GM23248 (cell line): Measurements from ENCODE around the gene BTLA. TPM values are rescaled to one million over a fixed set of nuclear protein-coding genes. Genes with fewer than 3 reads are reported as not detected.
"Not testable (repeated sequence)": the region's sequence is repeated elsewhere in the genome, so short reads cannot be mapped to it uniquely, and the experiment has no call there.

Source experiments
- DNase-seq: peaks from one replicate; pipeline ENCODE4 v3.0.0-alpha.2; 2015
- H2AFZ ChIP-seq: fragments of 200-600 bp; sonication (generic); 2 replicates; pipeline ENCODE4 v1.6.1; 2016; ENCODE audit warnings: antibody characterized with exemption
- H3F3A ChIP-seq: fragments of 200-600 bp; sonication (generic); 2 replicates; pipeline ENCODE4 v1.6.1; 2016; ENCODE audit warnings: mild to moderate bottlenecking, antibody characterized with exemption, mixed run types; ENCODE audit not compliant: insufficient read depth
- H3K27ac ChIP-seq: fragments of 200-600 bp; sonication (generic); 2 replicates; pipeline ENCODE4 v1.5.1; 2016; ENCODE audit warnings: mild to moderate bottlenecking
- H3K27me3 ChIP-seq: fragments of 200-600 bp; sonication (generic); replicated peaks from 2 replicates; pipeline ENCODE4 v1.6.1; 2016; ENCODE audit warnings: mild to moderate bottlenecking; ENCODE audit not compliant: insufficient read depth
- H3K36me3 ChIP-seq: fragments of 200-600 bp; sonication (generic); 2 replicates; pipeline ENCODE4 v1.6.1; 2016; ENCODE audit warnings: low read depth, mild to moderate bottlenecking
- H3K4me1 ChIP-seq: fragments of 200-600 bp; sonication (generic); 2 replicates; pipeline ENCODE4 v1.6.1; 2016; ENCODE audit warnings: mild to moderate bottlenecking; ENCODE audit not compliant: insufficient read depth
- H3K4me2 ChIP-seq: fragments of 200-600 bp; sonication (generic); one replicate; pipeline ENCODE4 v1.6.1; 2016; ENCODE audit warnings: mild to moderate bottlenecking; ENCODE audit not compliant: unreplicated experiment
- H3K4me3 ChIP-seq: fragments of 200-600 bp; sonication (generic); 2 replicates; pipeline ENCODE4 v1.5.1; 2016; ENCODE audit warnings: mild to moderate bottlenecking
- H3K79me2 ChIP-seq: fragments of 200-600 bp; sonication (generic); 2 replicates; pipeline ENCODE4 v1.6.1; 2016; ENCODE audit warnings: mild to moderate bottlenecking; ENCODE audit not compliant: insufficient read depth
- H3K9ac ChIP-seq: fragments of 200-600 bp; sonication (generic); 2 replicates; pipeline ENCODE4 v1.6.1; 2016; ENCODE audit warnings: mild to moderate bottlenecking
- H3K9me2 ChIP-seq: fragments of 200-600 bp; sonication (generic); 2 replicates; pipeline ENCODE4 v1.6.1; 2016; ENCODE audit warnings: mixed run types, mild to moderate bottlenecking, moderate library complexity; ENCODE audit not compliant: insufficient read depth
- H3K9me3 ChIP-seq: fragments of 200-600 bp; sonication (generic); one replicate; pipeline ENCODE4 v1.6.1; 2017; ENCODE audit warnings: low read depth
- H4K20me1 ChIP-seq: fragments of 200-600 bp; sonication (generic); 2 replicates; pipeline ENCODE4 v1.6.0; 2016; ENCODE audit not compliant: insufficient read depth
- EZH2 ChIP-seq: fragments of 200-600 bp; sonication (generic); IDR thresholded peaks from 2 replicates; pipeline ENCODE4 v1.6.1; 2018; ENCODE audit warnings: antibody characterized with exemption, mild to moderate bottlenecking; ENCODE audit not compliant: insufficient read depth, poor library complexity, severe bottlenecking
- EZH2phosphoT487 ChIP-seq: fragments of 200-600 bp; sonication (generic); IDR thresholded peaks from 2 replicates; pipeline ENCODE4 v1.6.1; 2018; ENCODE audit warnings: antibody characterized with exemption, moderate library complexity, mild to moderate bottlenecking, low read depth; ENCODE audit not compliant: insufficient read depth
- WGBS, 2 experiments: methylation state at CpG; one replicate each; pipeline ENCODE4 v1.1.6; 2015 to 2017; ENCODE audit warnings: low lambda C conversion rate in 2 of 2, low coverage in 1 of 2; ENCODE audit errors: missing lambda C conversion rate in 2 of 2; 5-methylcytosine and 5-hydroxymethylcytosine counted together
- in situ Hi-C: fragments of 300-500 bp; cut with MboI; formaldehyde crosslinking; loops from 2 replicates; pipeline ENCODE4 v1.15.0; 2020
- polyA plus RNA-seq: library from polyadenylated mRNA; unstranded; fragments of >200 nt; fragmentation: Nextera tagmentation; extraction: Ambion mirVana; gene quantifications from 2 replicates; pipeline ENCODE4 v1.2.1, GENCODE V29; 2016
- total RNA-seq: library from RNA; depleted of rRNA; stranded (reverse); fragments of >200 nt; shearing (Covaris generic); gene quantifications from 2 replicates; pipeline ENCODE4 v1.2.3, GENCODE V29; 2014

The BTLA gene
- total and polyA plus RNA-seq, 2 experiments from 2014 or later, result not detected

DNA sequence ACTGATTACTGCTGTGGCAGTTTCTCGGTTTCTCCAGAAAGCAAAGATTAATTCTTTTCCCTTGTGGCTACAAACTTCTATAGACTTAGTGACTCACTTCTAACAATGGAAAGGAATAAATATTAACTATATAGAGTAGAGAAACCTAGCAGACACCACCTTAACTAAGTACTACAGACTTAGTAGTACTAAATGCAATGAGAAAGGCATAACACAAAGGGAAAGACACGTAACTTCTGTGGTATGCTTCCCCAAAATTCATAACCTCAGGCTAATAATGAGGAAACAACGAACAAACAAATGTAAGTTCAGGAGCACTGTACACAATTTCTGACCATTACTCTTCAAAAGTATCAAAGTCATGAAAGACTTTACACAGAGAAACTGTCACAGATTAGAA lies 31.3 kb upstream of the BTLA start:
- Histone ChIP-seq H3K4me2 (no peak overlapping the region), H3K9ac (no peak overlapping the region), H3F3A (0 out of 2 replicates have a peak, but pooled peaks cover 23% of the 10 kb centered on the region), H3K4me3 (no peak overlapping the region), H2AFZ (no peak overlapping the region), H3K9me3 (no peaks in the 10 kb centered on the region), H3K4me1 (no peaks in the 10 kb centered on the region), H3K79me2 (no peaks in the 10 kb centered on the region), H4K20me1 (no peaks in the 10 kb centered on the region), H3K27ac (no peak overlapping the region), H3K9me2 (no peaks in the 10 kb centered on the region), H3K36me3 (peaks cover 25% of the 10 kb centered on the region), H3K27me3 (no peaks in the 10 kb centered on the region)
- TF ChIP-seq EZH2phosphoT487 (no peak), EZH2 (no peak)
- in situ Hi-C loops, result no loop called here
- 93 to 97% methylated on average over 3 of the region's 3 CpGs for WGBS, 2 experiments
- DNase-seq, result no peak

DNA sequence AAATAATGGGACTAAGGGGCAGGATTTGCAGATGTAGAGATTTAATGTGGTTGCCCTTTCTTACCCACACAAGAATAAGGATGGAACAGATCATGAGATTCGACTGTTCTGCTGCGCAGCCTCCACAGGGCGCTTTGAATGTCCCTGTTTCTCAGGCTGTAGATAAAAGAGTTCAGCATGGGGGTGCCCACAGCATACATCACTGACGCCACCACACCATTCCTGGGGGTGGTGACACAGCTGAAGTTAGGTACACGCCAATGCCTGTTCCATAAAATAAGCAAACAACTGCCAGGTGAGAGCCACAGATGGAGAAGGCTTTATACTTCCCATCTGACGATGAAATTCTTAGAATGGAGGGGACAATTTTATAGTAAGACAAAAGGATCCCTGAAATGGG lies 24.9 kb upstream of the BTLA start:
- not testable (repeated sequence) for H3K27ac ChIP-seq, H3K9ac ChIP-seq, H4K20me1 ChIP-seq, DNase-seq, H3F3A ChIP-seq, H3K9me2 ChIP-seq, H3K4me1 ChIP-seq, H2AFZ ChIP-seq, H3K36me3 ChIP-seq, H3K4me2 ChIP-seq, H3K9me3 ChIP-seq, H3K4me3 ChIP-seq, H3K79me2 ChIP-seq, H3K27me3 ChIP-seq
- 91 to 96% methylated on average over 6 of the region's 6 CpGs for WGBS, 2 experiments
- in situ Hi-C loops, result loop anchor here (25.0 kb wide), 1 partner anchor 387 kb away; the partner anchor contains the start of gene GCSAM

DNA sequence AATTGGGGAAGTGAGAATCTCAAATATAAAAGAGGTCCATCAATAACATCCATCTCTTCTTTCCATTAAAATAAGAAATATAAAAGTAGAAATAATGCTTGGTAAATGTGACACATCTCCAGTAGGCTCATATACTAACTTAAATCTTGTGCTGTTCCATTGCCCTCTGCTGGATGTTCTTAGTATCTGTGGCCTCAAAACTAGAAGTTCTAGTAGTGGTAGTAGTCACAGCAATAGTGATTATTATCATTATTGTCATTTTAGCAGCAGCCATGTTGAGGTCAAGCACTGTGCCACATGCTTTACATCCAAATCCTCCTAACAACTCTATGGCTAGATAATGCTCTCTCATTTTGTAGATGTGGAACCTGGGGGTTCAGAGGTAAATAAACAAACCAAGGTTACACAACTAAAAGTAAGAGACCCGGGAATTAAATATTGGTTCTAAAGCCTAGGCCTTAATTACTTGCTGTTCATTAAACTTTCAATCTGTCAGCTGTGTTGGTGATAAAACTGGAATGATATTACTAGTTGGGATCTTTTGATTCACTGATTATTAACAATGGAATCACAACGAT lies 20.2 kb upstream of the BTLA start:
- Histone ChIP-seq H3K4me2 (no peak overlapping the region), H3K9me3 (no peaks in the 10 kb centered on the region), H3K4me3 (no peak overlapping the region), H3K4me1 (no peaks in the 10 kb centered on the region), H3F3A (peaks cover 7% of the 10 kb centered on the region; the same call in 1 of the 2 replicates), H3K79me2 (no peaks in the 10 kb centered on the region), H3K27me3 (no peaks in the 10 kb centered on the region), H3K9ac (no peak overlapping the region), H3K27ac (no peak overlapping the region), H4K20me1 (no peaks in the 10 kb centered on the region), H3K36me3 (no peaks in the 10 kb centered on the region), H2AFZ (0 out of 2 replicates have a peak overlapping the region, but pooled peaks have one; percentile 27), H3K9me2 (no peaks in the 10 kb centered on the region)
- in situ Hi-C loops, result loop anchor here (10.0 to 25.0 kb wide), 2 partner anchors 185 to 382 kb away; partner anchors contain the start of genes CD200 and GCSAM
- peak; percentile 79 for DNase-seq
- TF ChIP-seq EZH2phosphoT487 (no peak), EZH2 (no peak)
- WGBS, 2 experiments, result 35 to 37% methylated on average over 2 of the region's 2 CpGs

DNA sequence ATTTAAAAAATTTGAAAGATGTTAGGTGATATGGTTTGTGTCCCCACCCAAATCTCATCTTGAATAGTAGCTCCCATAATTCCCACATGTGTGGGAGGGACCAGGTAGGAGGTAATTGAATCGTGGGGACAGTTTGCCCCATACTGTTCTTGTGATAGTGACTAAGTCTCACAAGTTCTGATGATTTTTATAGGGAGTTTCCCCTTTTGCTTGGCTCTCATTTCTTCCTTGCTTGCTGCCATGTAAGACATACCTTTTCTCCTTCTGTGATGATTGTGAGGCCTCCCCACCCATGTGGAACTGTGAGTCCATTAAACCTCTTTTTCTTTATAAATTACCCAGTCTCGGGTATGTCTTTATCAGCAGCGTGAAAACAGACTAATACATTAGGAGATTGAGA lies 19.7 kb upstream of the BTLA start:
- H3K9me3 ChIP-seq, H3K9ac ChIP-seq, H3K36me3 ChIP-seq, H3K4me3 ChIP-seq, H3K4me1 ChIP-seq, H3K9me2 ChIP-seq, H3K27ac ChIP-seq, H3K27me3 ChIP-seq, DNase-seq, H3F3A ChIP-seq, H3K4me2 ChIP-seq, H2AFZ ChIP-seq, H3K79me2 ChIP-seq, H4K20me1 ChIP-seq: not testable (repeated sequence)
- 52 to 58% methylated on average over 3 of the region's 3 CpGs for WGBS, 2 experiments
- in situ Hi-C loops, result loop anchor here (10.0 to 25.0 kb wide), 2 partner anchors 184 to 382 kb away; partner anchors contain the start of genes CD200 and GCSAM
